Trophoblast cell (in vitro differentiated cells and primary cell): ENCODE measurements around the gene DPP9.

Source experiments
- DNase-seq, 2 donors: peaks; one replicate each; pipeline ENCODE4 v3.0.0-alpha.2; 2016
- H2AFZ ChIP-seq: 2 replicates; pipeline ENCODE4 v1.6.1; 2013; ENCODE audit warnings: low read length, moderate library complexity, mild to moderate bottlenecking; ENCODE audit not compliant: insufficient read depth, poor library complexity
- H2AK5ac ChIP-seq: 2 replicates; pipeline ENCODE4 v1.6.1; 2013; ENCODE audit warnings: mild to moderate bottlenecking, low read length
- H2BK120ac ChIP-seq: 2 replicates; pipeline ENCODE4 v1.6.1; 2013; ENCODE audit warnings: low read length, mild to moderate bottlenecking, moderate library complexity; ENCODE audit not compliant: insufficient read depth, poor library complexity
- H2BK12ac ChIP-seq: 2 replicates; pipeline ENCODE4 v1.6.1; 2013; ENCODE audit warnings: mild to moderate bottlenecking, low read length, moderate library complexity
- H2BK5ac ChIP-seq: 2 replicates; pipeline ENCODE4 v1.6.1; 2013; ENCODE audit warnings: low read length, low read depth, moderate library complexity, mild to moderate bottlenecking; ENCODE audit not compliant: poor library complexity
- H3K14ac ChIP-seq: 2 replicates; pipeline ENCODE4 v1.6.1; 2013; ENCODE audit warnings: mild to moderate bottlenecking, low read length
- H3K18ac ChIP-seq: 2 replicates; pipeline ENCODE4 v1.6.1; 2013; ENCODE audit warnings: mild to moderate bottlenecking, low read length
- H3K23ac ChIP-seq: 2 replicates; pipeline ENCODE4 v1.6.1; 2013; ENCODE audit warnings: low read length
- H3K27ac ChIP-seq: 2 replicates; pipeline ENCODE4 v1.5.1; 2013; ENCODE audit warnings: low read depth, mild to moderate bottlenecking, inconsistent platforms, low read length, moderate library complexity
- H3K27me3 ChIP-seq: 2 replicates; pipeline ENCODE4 v1.6.1; 2013; ENCODE audit warnings: inconsistent platforms, mild to moderate bottlenecking, low read length, moderate library complexity; ENCODE audit not compliant: insufficient read depth
- H3K36me3 ChIP-seq, 2 experiments: 1 replicate in 1 of 2; 2 replicates in 1 of 2; pipeline ENCODE4 v1.6.1; 2013; ENCODE audit warnings: low read length in 2 of 2, mild to moderate bottlenecking in 2 of 2, moderate library complexity in 1 of 2; ENCODE audit not compliant: insufficient read depth in 2 of 2, control insufficient read depth in 1 of 2
- H3K4ac ChIP-seq: 2 replicates; pipeline ENCODE4 v1.6.1; 2013; ENCODE audit warnings: low read depth, mild to moderate bottlenecking, low read length, moderate library complexity
- H3K4me1 ChIP-seq, 2 experiments: 1 replicate in 1 of 2; 2 replicates in 1 of 2; pipeline ENCODE4 v1.6.1; 2013; ENCODE audit warnings: low read length in 2 of 2, mild to moderate bottlenecking in 2 of 2, moderate library complexity in 1 of 2; ENCODE audit not compliant: insufficient read depth in 2 of 2, control insufficient read depth in 1 of 2
- H3K4me2 ChIP-seq: 2 replicates; pipeline ENCODE4 v1.6.1; 2013; ENCODE audit warnings: inconsistent platforms, mild to moderate bottlenecking, low read length, moderate library complexity
- H3K4me3 ChIP-seq: 2 replicates; pipeline ENCODE4 v1.5.1; 2013; ENCODE audit warnings: mild to moderate bottlenecking, low read depth, low read length, inconsistent platforms
- H3K79me1 ChIP-seq: one replicate; pipeline ENCODE4 v1.6.1; 2013; ENCODE audit warnings: low read length
- H3K79me2 ChIP-seq: 2 replicates; pipeline ENCODE4 v1.6.1; 2013; ENCODE audit warnings: low read length, mild to moderate bottlenecking; ENCODE audit not compliant: control insufficient read depth, insufficient read depth, poor library complexity
- H3K9ac ChIP-seq: 2 replicates; pipeline ENCODE4 v1.6.1; 2013; ENCODE audit warnings: mild to moderate bottlenecking, low read length
- H3K9me3 ChIP-seq: 2 replicates; pipeline ENCODE4 v1.6.1; 2013; ENCODE audit warnings: low read depth, mild to moderate bottlenecking, control low read depth, inconsistent platforms, low read length; ENCODE audit not compliant: insufficient read depth
- H4K12ac ChIP-seq: 2 replicates; pipeline ENCODE4 v1.6.1; 2013; ENCODE audit warnings: low read depth, mild to moderate bottlenecking, low read length, moderate library complexity
- H4K8ac ChIP-seq: 2 replicates; pipeline ENCODE4 v1.6.1; 2013; ENCODE audit warnings: low read depth, mild to moderate bottlenecking, low read length, moderate library complexity
- H4K91ac ChIP-seq: one replicate; pipeline ENCODE4 v1.6.1; 2013; ENCODE audit warnings: low read depth, mild to moderate bottlenecking, low read length, moderate library complexity
- WGBS: extraction: QIAGEN DNeasy Blood & Tissue Kit; methylation state at CpG from one replicate; pipeline ENCODE4 v1.1.7; 2013; ENCODE audit warnings: missing lambda C conversion rate; ENCODE audit not compliant: insufficient read length, insufficient coverage; ENCODE audit errors: extremely low coverage; 5-methylcytosine and 5-hydroxymethylcytosine counted together

Gene DPP9

GRCh38 chr19:4699826-4700692 lies 23.6 kb downstream of the DPP9 start:
- Histone ChIP-seq H3K4me1 (no peaks in the 10 kb centered on the region), H3K79me2 (no peaks in the 10 kb centered on the region), H3K27me3 (no peaks in the 10 kb centered on the region), H3K18ac (no peak overlapping the region), H3K4me3 (no peak overlapping the region), H3K4me2 (no peak overlapping the region), H2BK5ac (no peak overlapping the region), H3K79me1 (no peaks in the 10 kb centered on the region), H3K23ac (no peak overlapping the region), H3K27ac (no peak overlapping the region), H3K9ac (no peak overlapping the region), H3K14ac (no peak overlapping the region), H4K12ac (no peak overlapping the region), H3K9me3 (no peaks in the 10 kb centered on the region), H2BK120ac (no peak overlapping the region), H3K36me3 (peaks cover 77 to 86% of the 10 kb centered on the region in 2 experiments), H2AFZ (no peak overlapping the region), H4K8ac (no peak overlapping the region), H4K91ac (no peak overlapping the region), H2AK5ac (no peak overlapping the region), H2BK12ac (no peak overlapping the region), H3K4ac (no peak overlapping the region)
- no peak for DNase-seq
- no CpG with 5 or more reads among the region's 33 CpGs for WGBS

- H2AFZ ChIP-seq = no peak overlapping the region
- H3K27ac ChIP-seq = no peak overlapping the region
- no peak overlapping the region for H3K4ac ChIP-seq
- H3K4me1 ChIP-seq = no peaks in the 10 kb centered on the region
- no peak overlapping the region for H4K12ac ChIP-seq
- H3K9me3 ChIP-seq = no peaks in the 10 kb centered on the region
- H3K36me3 ChIP-seq = peaks cover 84 to 89% of the 10 kb centered on the region in 2 experiments
- H3K14ac ChIP-seq = no peak overlapping the region
- no peak overlapping the region for H2BK5ac ChIP-seq
- no peak overlapping the region for H4K91ac ChIP-seq
- WGBS = no CpG with 5 or more reads among the region's 14 CpGs
- no peak overlapping the region for H3K4me2 ChIP-seq
- H3K18ac ChIP-seq = no peak overlapping the region
- no peak overlapping the region for H4K8ac ChIP-seq
- no peak overlapping the region for H3K9ac ChIP-seq
- H3K27me3 ChIP-seq = no peaks in the 10 kb centered on the region
- no peak overlapping the region for H3K23ac ChIP-seq
- H2BK12ac ChIP-seq = no peak overlapping the region
- no peak for DNase-seq
- no peak overlapping the region for H3K4me3 ChIP-seq
- H3K79me1 ChIP-seq = no peaks in the 10 kb centered on the region
- H3K79me2 ChIP-seq = no peaks in the 10 kb centered on the region
- H2AK5ac ChIP-seq = no peak overlapping the region
- H2BK120ac ChIP-seq = no peak overlapping the region
Measured at GRCh38 chr19:4697304-4697703, 26.3 kb downstream of the DPP9 start.

GRCh38 chr19:4695224-4695731 lies 28.4 kb downstream of the DPP9 start:
- no peak overlapping the region for H4K12ac ChIP-seq
- H3K4ac ChIP-seq = no peak overlapping the region
- H2BK120ac ChIP-seq = no peak overlapping the region
- no peak overlapping the region for H3K18ac ChIP-seq
- no peak overlapping the region for H3K14ac ChIP-seq
- H4K91ac ChIP-seq = no peak overlapping the region
- H3K27me3 ChIP-seq = no peaks in the 10 kb centered on the region
- no peaks in the 10 kb centered on the region for H3K4me1 ChIP-seq
- no peak overlapping the region for H2AFZ ChIP-seq
- H3K36me3 ChIP-seq = peaks cover 79 to 82% of the 10 kb centered on the region in 2 experiments
- no peak overlapping the region for H4K8ac ChIP-seq
- H3K9ac ChIP-seq = no peak overlapping the region
- H3K79me1 ChIP-seq = no peaks in the 10 kb centered on the region
- no peak overlapping the region for H2BK12ac ChIP-seq
- H3K4me2 ChIP-seq = no peak overlapping the region
- no peak overlapping the region for H3K27ac ChIP-seq
- no peak overlapping the region for H2AK5ac ChIP-seq
- no peak overlapping the region for H2BK5ac ChIP-seq
- no peaks in the 10 kb centered on the region for H3K9me3 ChIP-seq
- H3K23ac ChIP-seq = no peak overlapping the region
- H3K4me3 ChIP-seq = no peak overlapping the region
- H3K79me2 ChIP-seq = no peaks in the 10 kb centered on the region
- DNase-seq = no peak
- WGBS = no CpG with 5 or more reads among the region's 19 CpGs

GRCh38 chr19:4694211-4694987 lies 29.2 kb downstream of the DPP9 start:
- H2BK12ac ChIP-seq = no peak overlapping the region
- H2BK120ac ChIP-seq = no peak overlapping the region
- no peak overlapping the region for H3K4me3 ChIP-seq
- H3K27me3 ChIP-seq = no peaks in the 10 kb centered on the region
- no peak overlapping the region for H4K12ac ChIP-seq
- no peak overlapping the region for H2BK5ac ChIP-seq
- no peak overlapping the region for H3K9ac ChIP-seq
- no peak overlapping the region for H4K8ac ChIP-seq
- H4K91ac ChIP-seq = no peak overlapping the region
- no peak for DNase-seq
- no peaks in the 10 kb centered on the region for H3K9me3 ChIP-seq
- H3K79me2 ChIP-seq = no peaks in the 10 kb centered on the region
- H3K27ac ChIP-seq = no peak overlapping the region
- H3K14ac ChIP-seq = no peak overlapping the region
- peaks cover 79 to 82% of the 10 kb centered on the region in 2 experiments for H3K36me3 ChIP-seq
- H3K18ac ChIP-seq = no peak overlapping the region
- H3K4me2 ChIP-seq = no peak overlapping the region
- no peak overlapping the region for H3K23ac ChIP-seq
- H3K4me1 ChIP-seq = no peaks in the 10 kb centered on the region
- no CpG with 5 or more reads among the region's 22 CpGs for WGBS
- H2AFZ ChIP-seq = no peak overlapping the region
- H3K4ac ChIP-seq = no peak overlapping the region
- no peak overlapping the region for H2AK5ac ChIP-seq
- H3K79me1 ChIP-seq = no peaks in the 10 kb centered on the region
